WERI-Rb-1 (cell line): ENCODE data around the gene TMEM39A.

ENCODE experiments used
- DNase-seq: peaks from one replicate; pipeline ENCODE4 v3.0.0-alpha.2; 2020
- H3K27ac ChIP-seq: fragments of 250-450 bp; sonication (Bioruptor Pico); 2 replicates; pipeline ENCODE4 v1.5.1; 2020; ENCODE audit warnings: mild to moderate bottlenecking, moderate library complexity
- H3K27me3 ChIP-seq: fragments of 250-450 bp; sonication (Bioruptor Pico); 2 replicates; pipeline ENCODE4 v1.5.1; 2021; ENCODE audit warnings: mild to moderate bottlenecking, low read depth, moderate library complexity; ENCODE audit not compliant: insufficient read depth, severe bottlenecking
- H3K36me3 ChIP-seq: fragments of 250-450 bp; sonication (Bioruptor Pico); 2 replicates; pipeline ENCODE4 v1.5.1; 2020; ENCODE audit warnings: mild to moderate bottlenecking, moderate library complexity
- H3K4me3 ChIP-seq: 2 replicates; pipeline ENCODE4 v1.5.1; 2011; ENCODE audit warnings: low read depth, mild to moderate bottlenecking, control low read depth, low read length
- H3K9me3 ChIP-seq: fragments of 250-450 bp; sonication (Bioruptor Pico); 2 replicates; pipeline ENCODE4 v1.5.1; 2021; ENCODE audit warnings: mild to moderate bottlenecking, moderate library complexity; ENCODE audit not compliant: severe bottlenecking
- TF ChIP-seq, protein P1 (sequence below): IDR thresholded peaks from 2 replicates; pipeline ENCODE4 v1.5.1; 2011; ENCODE audit warnings: low read depth, mild to moderate bottlenecking, control low read depth, inconsistent platforms, low read length

The TMEM39A gene

GRCh38 chr3:119492810-119493209, 29.4 kb upstream of the TMEM39A start:
- TF ChIP-seq, protein P1, sequence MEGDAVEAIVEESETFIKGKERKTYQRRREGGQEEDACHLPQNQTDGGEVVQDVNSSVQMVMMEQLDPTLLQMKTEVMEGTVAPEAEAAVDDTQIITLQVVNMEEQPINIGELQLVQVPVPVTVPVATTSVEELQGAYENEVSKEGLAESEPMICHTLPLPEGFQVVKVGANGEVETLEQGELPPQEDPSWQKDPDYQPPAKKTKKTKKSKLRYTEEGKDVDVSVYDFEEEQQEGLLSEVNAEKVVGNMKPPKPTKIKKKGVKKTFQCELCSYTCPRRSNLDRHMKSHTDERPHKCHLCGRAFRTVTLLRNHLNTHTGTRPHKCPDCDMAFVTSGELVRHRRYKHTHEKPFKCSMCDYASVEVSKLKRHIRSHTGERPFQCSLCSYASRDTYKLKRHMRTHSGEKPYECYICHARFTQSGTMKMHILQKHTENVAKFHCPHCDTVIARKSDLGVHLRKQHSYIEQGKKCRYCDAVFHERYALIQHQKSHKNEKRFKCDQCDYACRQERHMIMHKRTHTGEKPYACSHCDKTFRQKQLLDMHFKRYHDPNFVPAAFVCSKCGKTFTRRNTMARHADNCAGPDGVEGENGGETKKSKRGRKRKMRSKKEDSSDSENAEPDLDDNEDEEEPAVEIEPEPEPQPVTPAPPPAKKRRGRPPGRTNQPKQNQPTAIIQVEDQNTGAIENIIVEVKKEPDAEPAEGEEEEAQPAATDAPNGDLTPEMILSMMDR = no peak
- H3K27me3 ChIP-seq = no peaks in the 10 kb centered on the region
- no peak overlapping the region for H3K4me3 ChIP-seq
- H3K9me3 ChIP-seq = no peaks in the 10 kb centered on the region
- H3K36me3 ChIP-seq = peaks cover 10% of the 10 kb centered on the region
- no peak for DNase-seq
- H3K27ac ChIP-seq = no peak overlapping the region

- no peaks in the 10 kb centered on the region for H3K9me3 ChIP-seq
- peaks cover 10% of the 10 kb centered on the region for H3K36me3 ChIP-seq
- TF ChIP-seq, protein P1 = no peak
- H3K4me3 ChIP-seq = no peak overlapping the region
- no peaks in the 10 kb centered on the region for H3K27me3 ChIP-seq
- no peak overlapping the region for H3K27ac ChIP-seq
- no peak for DNase-seq
These were observed 28.7 kb upstream of the TMEM39A start for GRCh38 chr3:119492128-119492527.

- H3K4me3 ChIP-seq = no peak overlapping the region
- H3K9me3 ChIP-seq = no peaks in the 10 kb centered on the region
- no peak for DNase-seq
- TF ChIP-seq, protein P1 = no peak
- H3K27me3 ChIP-seq = no peaks in the 10 kb centered on the region
- peaks cover 19% of the 10 kb centered on the region for H3K36me3 ChIP-seq
- no peak overlapping the region for H3K27ac ChIP-seq
These were observed 26.7 kb upstream of the TMEM39A start for GRCh38 chr3:119490153-119490552.

DNA sequence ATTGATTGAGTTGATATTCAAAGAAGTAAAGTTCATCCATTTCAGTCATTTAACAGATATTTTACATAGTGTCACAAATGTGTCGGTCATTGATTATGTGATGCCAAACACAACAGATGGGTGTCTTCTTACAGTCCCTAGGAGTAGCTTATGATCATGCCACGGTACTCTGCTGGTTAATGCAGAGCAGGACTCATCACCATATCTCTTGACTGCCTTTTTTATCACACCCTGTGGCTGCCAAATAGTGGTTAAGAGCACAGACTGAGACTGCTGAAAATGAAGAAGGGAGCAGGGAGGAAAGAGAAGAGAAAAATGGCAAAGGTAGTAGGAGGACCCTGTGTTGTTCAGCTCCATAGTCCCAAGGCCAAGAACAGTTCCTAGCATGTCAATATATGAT, 22.1 kb upstream of the TMEM39A start:
- Histone ChIP-seq H3K4me3 (no peak overlapping the region), H3K9me3 (no peaks in the 10 kb centered on the region), H3K27me3 (no peaks in the 10 kb centered on the region), H3K27ac (no peak overlapping the region), H3K36me3 (peaks cover 9% of the 10 kb centered on the region; the same call in 1 of the 2 replicates)
- no peak for DNase-seq
- TF ChIP-seq, protein P1 = no peak

- H3K27ac ChIP-seq = no peak overlapping the region
- no peak overlapping the region for H3K4me3 ChIP-seq
- TF ChIP-seq, protein P1 = no peak
- no peak for DNase-seq
- H3K27me3 ChIP-seq = no peaks in the 10 kb centered on the region
- no peaks in the 10 kb centered on the region for H3K9me3 ChIP-seq
- H3K36me3 ChIP-seq = peaks cover 15% of the 10 kb centered on the region
These were observed 19.7 kb upstream of the TMEM39A start for GRCh38 chr3:119483101-119483500.

GRCh38 chr3:119481079-119481478, 17.7 kb upstream of the TMEM39A start:
- H3K27me3 ChIP-seq = no peaks in the 10 kb centered on the region
- peak overlapping the region; percentile 63 for H3K27ac ChIP-seq
- H3K4me3 ChIP-seq = no peak overlapping the region
- DNase-seq = no peak
- no peaks in the 10 kb centered on the region for H3K9me3 ChIP-seq
- peaks cover 9% of the 10 kb centered on the region for H3K36me3 ChIP-seq
- TF ChIP-seq, protein P1 = no peak
